Measurements from ENCODE around the gene SLC22A15.

Gene SLC22A15

DNA sequence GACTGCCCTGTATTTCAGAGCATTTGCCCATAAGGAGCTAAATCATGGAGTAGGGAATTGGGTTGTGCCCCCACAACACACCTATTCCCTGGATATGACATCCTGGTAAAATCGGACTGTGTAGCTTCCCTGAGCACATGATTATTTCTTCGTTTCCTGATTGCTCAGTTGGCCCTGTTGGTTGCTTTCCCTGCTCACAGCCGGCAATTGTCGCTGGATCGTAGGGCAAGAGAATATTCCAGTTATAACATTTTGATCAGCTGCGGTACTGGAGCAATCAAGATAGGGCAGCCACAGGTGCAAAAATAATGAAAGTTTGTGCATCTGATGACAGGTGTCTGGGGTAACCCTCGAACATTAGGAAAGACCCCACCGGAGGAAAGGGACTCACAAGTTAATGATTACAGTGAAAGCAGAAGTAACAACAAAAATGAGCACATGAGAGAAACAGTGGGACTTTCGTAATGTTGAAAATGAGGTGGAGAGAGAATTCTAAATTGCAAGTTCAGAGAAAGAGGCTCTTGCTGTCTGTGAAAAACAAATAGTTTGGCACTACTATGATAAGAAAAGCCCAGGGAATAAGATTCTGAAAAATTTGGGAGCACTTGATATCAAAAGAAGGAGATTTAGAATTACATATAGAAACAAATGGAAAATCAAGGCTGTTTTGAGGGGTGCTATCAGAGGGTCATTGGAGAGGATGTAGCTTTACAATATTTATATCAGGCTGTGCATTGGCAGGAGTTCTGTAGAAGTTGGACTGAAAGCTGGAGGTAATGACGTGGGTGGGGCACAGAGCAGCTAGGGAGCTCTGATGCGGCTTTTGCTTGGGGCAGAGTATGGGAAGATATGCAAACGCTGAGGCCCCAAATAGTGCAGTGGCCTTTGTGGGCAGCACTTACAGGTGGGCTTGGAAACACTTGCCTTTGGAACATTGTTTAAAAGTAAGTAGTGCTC is 134.5 kb downstream of the SLC22A15 start, which contains the start of gene MAB21L3:
Gene MAB21L3 (plus strand): TSS at position 833 of the 957 bp plus-strand sequence. CDS start 1,217 bp downstream, outside the sequence.
- no peak for DNase-seq

DNA sequence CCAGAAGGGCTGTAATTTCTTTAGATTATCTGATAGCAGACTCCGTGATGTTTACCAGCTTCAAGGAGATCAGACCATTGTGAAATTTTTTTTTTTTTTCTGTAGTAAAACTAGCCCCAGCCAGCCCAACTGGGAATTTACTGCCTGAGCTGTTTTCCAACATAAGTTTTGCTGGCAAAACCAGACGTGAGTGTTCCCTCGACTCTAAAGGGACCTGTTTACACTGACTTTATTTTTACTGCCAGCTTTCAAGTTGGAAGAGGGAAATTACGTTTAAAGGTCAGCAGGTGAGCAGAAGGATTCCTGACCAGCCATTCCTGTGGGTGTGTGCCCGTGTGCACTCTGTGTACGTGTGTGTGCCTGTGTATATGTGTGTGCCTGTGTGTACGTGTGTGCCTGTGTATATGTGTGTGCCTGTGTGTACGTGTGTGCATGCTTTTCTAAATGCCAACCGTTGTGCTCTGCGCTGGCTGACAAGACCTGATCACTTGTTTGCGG is 135.3 kb downstream of the SLC22A15 start:
- no peak for DNase-seq

DNA sequence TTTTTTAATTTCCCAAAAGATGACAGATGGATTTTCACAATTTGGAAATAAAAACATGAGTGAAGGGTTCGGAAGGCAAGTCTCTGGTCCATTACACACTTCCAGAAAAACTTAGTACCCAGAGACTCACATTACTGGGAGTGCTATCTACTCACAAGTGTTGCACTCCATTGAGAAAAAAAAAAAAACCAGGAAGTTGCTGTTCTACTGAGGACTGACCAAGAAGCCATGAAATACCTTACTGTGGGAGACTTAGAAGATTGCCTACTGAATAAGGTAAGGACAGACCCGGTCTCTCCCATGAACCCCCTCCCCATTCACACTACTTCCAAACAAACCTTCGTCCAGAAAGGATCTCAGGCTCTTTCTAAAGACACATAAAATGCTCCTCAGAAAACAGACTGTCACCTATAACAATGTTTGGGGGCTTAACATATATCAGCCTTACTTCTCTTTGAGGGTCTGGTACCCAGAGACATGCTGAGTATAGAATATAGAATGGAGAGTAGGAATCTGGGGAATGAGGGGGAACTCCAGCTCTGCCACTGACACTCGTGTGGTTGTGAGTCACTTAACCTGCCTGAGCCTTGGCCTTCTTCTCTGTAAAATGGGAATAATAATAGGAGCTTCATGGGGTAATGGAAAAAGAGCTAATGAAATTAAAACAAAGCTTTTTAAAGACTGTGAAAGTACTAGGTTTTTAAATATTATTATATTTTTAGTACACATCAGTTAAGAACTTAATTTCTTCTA is 136.3 kb downstream of the SLC22A15 start:
- DNase-seq: no peak

DNA sequence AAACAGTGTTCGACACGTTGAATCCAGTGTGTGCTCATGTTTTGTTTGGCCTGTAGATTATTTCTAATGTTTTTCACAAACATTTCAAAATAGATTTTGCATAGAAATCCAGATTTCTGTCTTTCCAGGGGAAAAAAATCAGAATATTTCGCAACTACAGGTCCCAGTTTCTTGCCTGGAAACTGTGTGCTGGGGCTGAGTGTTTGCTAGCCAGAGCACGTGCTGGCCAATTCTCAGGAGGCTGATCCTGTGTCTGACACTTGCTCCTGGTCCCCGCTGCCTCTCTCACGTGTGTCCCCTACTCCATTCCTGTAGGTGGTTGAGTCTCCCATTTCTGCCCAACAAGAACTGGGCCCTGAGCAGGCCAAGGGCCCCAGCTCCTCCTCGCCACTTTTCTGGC is 137.3 kb downstream of the SLC22A15 start:
- no peak for DNase-seq

DNA sequence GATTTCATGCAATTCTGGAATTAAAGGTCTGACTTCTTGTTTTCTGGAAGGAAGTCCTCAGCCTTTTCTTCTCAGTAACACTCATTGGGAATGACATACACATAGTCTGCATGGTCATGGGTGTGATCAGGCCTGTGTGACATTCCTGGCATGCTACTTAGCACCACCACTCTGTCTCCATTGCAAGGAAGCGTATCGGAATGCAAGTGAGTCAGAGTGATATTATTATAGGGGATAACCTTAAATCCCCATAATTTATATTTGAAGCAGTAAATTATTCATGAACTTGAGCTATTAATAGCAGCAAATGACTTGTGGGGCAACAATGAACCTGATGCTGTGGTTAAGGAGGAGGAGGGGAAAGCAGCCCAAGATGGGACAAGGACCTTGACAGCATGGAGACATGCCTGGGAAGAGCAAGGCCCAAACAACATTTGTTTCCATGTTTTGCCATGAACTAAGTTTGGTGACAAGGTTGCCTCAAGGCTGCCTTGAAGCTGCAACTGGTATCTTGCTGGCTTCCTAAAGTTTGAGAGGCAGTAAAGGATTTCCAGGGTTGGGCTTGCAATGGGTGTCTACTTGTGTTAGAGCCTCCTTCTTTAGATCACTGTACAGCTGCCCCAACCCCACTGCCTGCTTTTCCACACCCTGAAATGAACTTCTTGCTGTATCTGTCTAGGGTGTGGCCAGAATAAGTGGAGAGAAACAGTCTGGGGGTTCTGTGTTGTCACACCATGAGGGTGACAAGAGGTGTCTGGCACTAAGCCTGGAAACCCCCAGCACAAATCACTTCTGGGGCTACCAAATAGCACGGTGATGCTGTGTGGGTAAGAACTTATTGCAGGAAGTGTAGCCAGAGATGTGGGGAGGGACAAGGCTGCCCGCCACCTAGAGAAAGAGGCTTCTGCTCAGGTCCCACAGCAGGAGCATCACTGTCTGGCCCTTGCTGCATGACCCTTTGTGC is 139.4 kb downstream of the SLC22A15 start:
- DNase-seq: no peak

DNA sequence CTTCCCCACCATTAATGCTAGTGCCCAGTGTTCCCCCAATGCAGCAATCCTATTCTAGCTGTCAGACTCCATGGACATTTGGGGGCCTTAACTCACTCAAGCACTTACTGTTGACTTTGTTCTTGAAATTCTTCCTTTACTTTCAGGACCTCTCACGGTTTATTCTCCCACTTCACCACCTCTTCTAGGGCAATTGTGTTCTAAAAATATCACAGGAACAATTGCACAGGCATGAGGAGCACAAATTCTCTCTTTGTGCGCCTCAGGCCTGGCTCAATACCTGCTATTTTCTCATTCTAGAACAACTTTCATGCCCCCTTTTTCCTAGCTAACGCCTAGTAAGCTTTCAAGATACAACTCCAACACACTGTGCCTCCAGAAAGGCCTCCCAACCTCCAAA is 142.2 kb downstream of the SLC22A15 start:
- DNase-seq: no peak
